ENCODE measurements around the gene TGIF2.

TGIF2 gene

DNA sequence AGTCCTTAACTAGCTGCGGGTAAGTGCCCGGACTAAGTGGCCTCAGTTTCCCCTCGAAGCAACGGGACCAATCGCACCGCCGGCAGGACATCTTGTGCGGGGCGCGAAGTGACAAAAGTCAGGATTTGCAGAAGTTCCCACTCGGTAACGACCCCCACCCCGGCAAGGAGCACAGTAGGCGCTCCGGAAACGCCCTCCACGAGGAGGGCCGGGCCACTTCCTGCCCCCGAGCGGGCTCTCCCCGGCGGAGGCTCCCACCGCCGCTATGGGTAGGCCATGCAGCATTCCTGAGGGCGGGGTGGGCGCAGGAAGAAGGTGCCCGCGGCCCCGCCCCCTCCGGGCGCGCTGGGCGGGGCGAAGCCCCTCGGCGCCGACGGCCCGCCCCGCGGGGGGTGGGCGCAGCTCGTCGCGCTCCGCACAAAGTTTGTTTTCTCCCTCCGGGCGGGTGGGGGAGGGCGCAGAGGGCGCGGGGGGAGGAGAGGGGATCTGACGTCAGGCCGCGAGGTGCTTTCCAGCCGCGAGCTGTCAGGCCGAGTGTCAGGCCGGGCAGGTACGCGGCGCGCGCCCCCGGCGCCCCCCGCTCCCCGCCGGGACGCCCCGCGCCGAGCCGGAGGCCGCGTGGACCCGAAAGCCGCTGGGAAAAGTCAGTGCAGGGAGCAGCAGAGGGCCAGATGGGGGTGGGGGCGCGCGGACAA lies at the start of gene TGIF2:
TSS of gene TGIF2 (plus strand) at position 495 of the 695 bp plus-strand sequence. CDS start 5,178 bp downstream, outside the sequence.
- DNase-seq (ENCODE audit: low spot score), result peak; percentile 81

DNA sequence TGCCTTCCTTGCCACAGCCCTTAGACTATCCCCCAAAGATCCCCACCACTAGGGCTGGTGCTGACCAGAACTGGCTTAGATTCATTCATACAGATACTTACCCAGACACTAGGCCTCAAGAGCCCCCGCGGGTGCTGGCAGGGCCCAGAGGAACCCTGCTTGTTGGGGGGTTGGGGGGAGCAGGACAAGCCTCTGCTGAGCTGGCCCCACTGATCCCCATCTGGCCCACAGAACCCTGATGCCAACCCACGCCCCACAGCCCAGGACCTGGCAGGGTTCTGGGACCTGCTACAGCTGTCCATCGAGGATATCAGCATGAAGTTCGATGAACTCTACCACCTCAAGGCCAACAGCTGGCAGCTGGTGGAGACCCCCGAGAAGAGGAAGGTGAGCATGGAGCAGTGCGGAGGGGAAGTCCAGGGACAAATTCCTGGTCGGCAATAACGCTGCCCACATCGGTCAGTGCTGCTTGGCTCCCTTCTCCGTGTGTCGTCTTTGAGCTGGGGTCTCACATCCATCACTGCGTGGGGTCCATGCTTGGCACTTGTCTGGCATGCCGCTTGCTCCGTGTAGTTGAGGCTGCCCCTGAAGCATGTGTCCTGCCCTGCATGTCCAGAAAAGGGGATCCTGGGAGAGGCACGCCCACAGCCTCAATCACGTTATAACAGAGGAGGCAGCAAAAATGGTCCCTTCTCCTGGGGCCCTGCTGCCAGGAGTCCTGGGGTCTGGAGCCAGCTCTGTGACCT lies 47.6 kb upstream of the TGIF2 start:
- DNase-seq (ENCODE audit: low spot score), result no peak

DNA sequence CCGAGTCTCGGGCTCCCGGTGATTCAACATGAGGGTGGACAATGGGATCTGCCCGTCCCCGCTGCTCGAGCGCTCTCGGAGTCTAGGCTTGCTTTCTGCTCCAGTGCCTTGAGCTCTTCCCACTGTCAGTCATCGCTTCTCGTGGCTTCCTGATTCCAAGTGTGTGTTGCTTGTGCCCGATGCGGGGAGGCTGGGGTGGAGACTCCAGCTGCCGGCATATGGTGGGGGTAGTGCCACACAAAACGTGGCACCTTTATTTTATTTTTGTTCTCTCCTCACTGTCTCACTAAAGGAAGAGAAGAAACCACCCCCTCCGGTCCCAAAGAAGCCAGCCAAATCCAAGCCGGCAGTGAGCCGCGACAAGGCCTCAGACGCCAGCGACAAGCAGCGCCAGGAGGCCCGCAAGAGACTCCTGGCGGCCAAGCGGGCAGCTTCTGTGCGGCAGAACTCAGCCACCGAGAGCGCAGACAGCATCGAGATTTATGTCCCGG lies 46.8 kb upstream of the TGIF2 start:
- no peak for DNase-seq (ENCODE audit: low spot score)

DNA sequence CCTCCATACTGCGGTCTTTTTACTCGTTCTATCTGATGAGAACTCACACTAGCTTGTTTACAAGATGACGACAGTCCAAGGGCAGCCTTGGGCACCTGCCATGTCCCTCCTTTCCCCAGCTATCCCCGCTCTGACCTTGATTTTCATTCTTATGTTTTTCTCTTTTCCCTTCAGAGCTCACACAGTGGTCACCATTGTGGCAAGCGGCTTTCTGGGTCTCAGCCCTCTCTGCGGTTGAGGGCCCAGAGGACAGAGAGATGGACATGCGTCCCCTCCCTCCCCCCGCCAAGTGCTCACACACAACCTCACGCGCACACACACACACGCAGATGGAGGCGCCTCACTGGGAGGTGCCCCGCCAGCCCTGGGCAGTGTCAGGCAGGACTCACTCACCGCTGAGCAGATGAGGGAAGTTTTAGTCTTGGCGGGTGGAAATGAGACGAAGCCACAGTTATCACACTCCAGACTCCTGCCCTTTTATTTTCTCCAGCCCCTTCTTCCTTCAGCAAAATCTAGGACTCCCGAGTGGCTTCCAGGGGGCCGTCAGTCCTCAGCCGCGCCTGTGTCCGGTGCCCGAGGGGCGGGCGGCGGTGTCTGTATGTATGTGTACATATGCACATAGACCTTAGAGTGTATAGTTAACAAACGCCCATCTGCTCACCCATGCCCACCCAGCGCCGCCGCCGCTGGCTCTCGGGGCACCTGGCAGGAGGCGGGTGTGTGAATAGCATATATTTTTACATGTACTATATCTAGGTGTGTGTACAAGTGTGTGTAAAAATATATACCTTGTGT lies 45.9 kb upstream of the TGIF2 start:
- DNase-seq (ENCODE audit: low spot score), result no peak

DNA sequence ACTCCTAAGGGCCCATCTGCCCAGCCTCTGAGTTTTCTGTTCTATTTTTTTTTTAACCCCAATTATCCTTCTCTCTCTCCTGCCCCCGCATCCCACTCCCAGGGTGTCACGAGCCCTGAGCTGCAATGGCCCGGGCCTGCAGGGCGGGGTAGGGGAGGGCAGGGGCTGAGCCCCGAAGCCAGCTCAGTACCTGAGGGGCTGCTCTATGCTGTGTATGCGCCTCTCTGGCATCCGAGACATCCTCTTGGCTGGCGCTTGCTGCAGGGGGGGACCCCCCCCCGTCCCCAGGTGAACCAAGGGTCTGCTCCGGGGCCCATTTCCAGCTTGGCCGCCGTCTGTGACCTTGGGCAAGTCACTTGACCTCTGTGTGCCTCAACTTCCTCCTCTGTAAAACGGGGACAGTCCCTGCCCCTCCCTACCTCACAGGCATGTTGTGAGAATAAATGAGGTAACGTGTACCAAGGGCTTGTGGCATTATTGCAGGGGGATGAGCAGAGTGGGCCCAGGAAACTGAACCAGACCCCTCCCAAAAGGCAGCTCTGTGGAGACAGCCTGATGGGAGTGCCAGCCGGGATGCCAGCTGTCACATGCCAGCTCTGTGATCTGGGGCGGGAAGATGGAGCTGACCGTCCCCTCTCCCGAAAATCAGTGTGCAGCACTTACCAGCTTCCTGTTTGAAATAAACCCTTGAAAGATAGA lies 45.1 kb upstream of the TGIF2 start:
- no peak for DNase-seq (ENCODE audit: low spot score)

DNA sequence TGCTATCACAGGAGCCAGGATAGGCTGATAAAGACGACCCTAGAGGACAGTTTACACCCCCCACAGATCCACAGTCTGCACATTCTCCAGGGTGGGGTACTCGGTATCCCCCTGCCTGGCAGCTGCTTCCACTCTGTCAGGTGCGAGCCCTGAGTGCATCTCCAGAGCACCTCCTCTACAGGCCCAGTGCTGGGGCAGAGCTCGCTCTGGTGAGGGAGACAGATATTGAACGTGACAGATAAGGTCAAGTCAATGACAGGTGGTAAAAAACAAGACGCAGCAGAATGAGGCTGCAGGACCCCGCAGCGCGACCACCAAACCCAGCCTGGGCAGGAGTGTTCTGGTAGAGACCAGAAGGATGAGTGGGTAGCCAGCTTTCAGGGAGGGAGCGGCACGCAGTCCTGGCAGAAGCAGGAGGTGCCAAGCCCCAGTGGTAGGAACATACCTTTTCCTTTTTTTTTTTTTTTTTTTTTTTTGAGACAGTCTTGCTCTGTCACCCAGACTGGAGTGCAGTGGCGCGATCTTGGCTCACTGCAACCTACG lies 44.5 kb upstream of the TGIF2 start:
- DNase-seq (ENCODE audit: low spot score), result no peak

DNA sequence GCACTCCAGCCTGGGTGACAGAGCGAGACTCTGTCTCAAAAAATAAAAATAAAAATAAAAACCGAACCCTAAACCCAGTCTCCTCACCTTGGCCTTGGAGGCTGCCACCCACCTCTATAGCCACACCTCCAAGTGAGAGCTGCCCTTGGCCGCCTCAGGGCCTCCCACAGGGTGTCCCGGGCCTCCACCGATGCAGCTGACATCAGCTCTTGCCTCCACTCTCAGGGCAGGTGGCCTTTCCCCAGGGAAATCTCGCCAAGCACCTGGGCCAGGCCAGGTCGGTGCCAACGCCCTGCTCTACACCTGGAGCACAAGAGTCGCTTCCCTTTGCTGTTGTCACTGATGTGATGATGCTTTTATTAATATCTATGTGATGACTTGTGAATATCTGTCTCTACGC lies 41.0 kb upstream of the TGIF2 start:
- no peak for DNase-seq (ENCODE audit: low spot score)

DNA sequence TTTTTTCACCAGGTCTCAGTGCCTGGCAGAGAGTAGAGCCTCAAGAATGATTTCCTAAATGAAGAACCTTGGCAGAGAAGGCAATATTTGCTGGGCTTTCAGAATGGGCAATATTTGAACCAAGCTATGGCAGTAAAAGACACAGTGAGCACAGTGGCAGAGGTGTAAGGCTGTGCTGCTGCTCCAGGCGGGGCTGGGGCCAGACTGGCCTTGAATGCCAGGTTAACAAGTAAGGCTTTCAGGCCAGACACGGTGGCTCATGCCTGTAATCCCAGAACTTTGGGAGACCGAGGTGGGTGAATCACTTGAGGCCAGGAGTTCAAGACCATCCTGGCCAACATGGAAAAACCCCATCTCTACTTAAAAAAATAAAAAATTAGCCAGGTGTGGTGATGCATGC lies 40.6 kb upstream of the TGIF2 start:
- no peak for DNase-seq (ENCODE audit: low spot score)

DNA sequence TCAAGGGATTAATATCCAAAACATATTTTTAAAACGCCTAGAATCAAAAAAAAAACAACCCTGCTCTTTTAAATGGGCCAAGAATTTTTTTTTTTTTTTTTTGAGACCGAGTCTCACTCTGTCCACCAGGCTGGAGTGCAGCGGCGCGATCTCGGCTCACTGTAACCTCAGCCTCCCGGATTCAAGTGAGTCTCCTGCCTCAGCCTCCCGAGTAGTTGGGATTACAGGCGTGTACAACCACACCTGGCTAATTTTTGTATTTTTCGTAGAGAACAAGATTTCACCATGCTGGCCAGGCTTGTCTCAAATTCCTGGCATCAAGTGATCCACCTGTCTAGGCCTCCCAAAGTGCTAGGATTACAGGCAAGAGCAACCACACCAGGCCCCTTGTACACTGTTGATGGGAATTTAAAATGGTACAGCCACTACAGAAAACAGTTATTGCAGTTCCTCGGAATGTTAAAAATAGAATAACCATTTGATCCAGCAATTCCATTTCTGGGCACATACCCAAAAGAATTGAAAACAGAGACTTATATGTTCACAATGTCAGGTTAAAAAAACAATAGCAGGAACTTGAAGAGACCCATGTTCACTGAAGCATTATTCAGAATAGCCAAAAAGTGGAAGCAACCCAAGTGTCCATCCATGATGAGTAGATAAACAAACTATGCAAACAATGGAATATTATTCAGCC lies 35.2 kb upstream of the TGIF2 start:
- DNase-seq (ENCODE audit: low spot score), result no peak

DNA sequence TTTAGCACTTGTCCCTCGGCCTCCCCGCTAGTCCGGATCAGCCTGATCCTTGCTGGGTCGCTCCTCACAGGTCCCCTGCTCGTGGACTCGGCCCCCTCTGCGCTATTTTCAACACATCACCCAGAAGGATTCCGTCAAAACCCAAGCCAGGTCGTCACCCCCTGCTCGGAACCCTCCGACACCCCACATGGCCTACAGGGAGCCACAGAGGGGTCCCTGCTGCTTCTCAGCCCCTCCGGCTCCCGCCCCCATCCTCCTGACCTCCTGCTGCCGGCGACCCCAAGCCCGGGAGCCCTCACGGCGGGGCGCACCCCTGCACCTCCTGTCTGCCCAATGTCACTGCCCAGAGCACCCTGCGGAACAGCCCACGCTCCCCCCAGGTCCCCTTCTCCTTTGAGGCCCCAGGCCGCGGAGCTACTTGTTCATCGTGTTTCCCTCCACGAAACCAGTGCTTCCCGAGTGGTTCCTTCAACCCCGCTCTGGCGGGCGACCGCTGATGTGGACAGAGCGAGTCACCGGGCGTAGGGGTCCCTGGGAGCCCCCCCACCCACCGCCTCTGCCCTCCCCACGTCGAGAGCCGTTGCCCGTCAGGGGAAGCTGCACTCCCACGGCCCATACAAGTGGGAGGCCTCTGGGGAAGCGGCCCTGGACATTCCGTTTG lies 32.7 kb upstream of the TGIF2 start:
- DNase-seq (ENCODE audit: low spot score), result no peak

DNA sequence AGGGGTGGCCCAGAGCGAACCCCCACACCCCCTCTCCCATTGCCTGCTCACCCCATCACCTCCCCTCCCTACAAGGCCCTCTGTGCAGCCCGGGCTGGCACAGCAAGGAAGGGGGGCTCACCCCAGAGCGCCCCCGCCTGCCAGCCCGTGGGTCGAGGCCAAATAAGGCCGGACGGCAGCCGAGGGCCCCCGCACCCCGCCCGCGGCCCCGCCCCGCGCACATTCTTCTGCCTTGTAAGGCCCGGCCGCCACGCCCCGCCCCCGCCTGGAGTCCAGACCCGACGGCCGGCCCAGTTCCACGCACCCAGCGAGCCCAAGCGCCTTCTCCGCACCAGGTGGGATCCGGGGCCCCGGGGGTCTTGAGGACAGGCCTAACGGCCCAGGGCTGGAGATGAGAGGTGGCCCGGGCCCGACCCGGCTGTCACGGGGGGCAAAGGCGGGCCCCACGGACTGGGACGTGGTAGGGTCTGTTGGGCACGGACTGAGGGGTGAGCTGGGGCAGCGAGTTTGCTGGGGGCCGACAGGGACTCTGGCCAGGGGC lies 32.1 kb upstream of the TGIF2 start, which contains the start of gene MYL9:
TSS of gene MYL9 (plus strand) at position 293 of the 541 bp plus-strand sequence. CDS start 3,366 bp downstream, outside the sequence.
- peak; percentile 25 for DNase-seq (ENCODE audit: low spot score)

DNA sequence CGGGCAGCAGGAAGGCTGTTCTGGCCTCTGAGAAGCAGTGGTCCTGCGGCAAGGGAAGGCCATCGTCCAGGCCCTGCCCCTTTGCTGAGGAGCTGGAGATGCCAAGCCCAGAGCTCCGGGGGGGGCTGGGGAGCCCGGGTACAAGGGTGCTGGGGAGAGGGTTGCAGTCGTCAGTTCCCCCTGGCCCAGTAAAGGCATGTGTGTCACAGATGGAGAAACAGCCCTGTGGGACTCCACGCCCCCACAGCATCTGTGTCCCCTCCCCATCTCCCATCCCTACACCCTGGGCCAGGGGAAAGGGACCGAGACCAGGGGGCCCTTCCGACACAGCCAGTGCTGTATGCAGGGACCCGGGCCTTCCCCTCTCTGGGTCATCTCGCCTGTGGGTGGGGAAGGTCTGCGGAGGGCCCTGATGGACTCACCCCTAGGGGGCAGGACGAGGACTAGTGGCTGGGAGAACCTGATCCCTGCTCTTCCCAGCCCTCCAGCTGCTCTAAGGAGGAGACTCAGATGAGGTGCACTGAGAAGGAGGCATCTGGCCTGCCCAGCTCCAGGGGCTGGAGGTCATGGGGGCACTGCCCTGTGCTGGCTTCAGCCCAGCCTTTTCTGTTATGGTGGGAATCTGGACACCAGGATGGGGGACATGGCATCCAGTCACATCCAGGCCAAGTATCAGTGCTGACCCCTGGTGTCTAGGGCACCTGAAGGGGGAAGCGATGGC lies 31.5 kb upstream of the TGIF2 start:
- no peak for DNase-seq (ENCODE audit: low spot score)

DNA sequence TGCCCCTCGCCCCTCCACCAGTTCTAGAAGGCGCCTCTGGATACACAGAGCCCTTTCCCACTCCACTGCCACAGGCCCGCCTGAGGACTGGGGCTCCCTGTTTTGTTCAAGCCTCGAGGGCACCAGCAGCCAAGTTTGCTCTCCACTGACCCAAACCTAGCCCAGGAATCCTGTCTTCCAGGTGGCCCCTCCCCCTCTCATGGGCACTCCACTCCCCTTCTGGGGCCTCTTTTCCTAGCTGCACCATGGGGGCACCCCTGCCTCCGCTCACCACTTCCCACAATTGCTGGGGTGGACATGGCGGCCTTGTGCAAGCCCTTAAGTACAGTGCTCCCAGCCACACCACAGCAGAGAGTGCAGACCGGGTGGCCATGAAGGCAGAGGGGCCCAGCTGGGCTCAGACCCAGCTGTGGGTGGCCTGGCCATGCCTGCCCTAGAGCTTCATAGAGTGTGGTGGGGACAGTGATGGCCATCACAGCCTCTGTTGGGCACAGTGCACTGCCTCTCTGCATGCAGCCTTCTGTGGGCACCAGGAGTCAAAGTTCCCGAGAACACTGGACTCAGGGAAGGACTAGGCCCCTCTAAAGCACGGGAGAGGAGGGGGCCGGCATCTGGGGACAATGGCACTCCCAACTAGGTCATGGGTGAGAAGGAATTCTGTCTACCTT lies 30.7 kb upstream of the TGIF2 start:
- DNase-seq (ENCODE audit: low spot score), result no peak

DNA sequence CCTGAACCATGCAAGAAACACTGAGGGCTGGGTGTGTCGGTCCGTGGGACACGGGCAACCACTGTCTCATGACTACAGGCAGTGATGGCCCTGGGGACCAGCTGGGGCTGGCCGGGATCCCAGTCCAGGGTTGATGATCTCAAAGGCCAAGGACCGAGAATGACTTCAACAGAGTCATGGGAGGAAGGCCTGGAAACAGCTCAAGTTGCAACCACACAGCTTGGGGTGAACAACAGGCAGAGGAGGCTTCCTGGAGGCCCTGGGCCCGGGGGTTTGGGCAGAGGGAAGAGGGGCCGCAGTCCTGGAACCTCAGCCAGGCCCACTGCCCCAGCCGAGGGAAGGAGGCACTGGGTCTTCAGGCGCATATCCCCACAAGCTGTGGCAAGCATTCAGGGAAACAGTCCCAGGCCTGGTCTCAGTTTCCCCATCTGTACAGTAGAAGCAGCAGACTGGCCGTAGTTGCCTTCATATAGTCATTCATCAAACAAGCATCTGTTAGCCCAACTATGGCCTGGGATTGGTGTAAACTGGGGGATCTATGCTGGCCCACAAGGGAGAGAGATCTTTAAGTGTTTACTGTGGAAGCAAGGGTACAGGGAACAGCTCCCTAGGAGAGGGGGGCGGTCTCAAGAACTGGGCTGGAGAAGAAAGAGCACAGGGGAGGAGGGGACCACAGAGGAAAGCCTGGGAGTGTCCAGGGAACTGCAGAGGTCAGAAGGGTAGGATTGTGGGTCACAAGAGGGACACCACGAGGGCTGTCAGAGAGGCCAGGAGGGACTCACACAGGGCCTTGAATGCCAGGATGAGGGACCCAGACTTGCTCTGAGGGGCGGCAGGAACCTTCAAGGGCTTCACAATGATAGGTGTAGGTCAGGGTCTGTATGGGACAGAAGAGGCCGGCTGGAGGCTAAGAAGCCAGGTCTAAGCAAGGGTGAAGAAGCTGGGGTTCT lies 29.9 kb upstream of the TGIF2 start:
- DNase-seq (ENCODE audit: low spot score), result no peak

DNA sequence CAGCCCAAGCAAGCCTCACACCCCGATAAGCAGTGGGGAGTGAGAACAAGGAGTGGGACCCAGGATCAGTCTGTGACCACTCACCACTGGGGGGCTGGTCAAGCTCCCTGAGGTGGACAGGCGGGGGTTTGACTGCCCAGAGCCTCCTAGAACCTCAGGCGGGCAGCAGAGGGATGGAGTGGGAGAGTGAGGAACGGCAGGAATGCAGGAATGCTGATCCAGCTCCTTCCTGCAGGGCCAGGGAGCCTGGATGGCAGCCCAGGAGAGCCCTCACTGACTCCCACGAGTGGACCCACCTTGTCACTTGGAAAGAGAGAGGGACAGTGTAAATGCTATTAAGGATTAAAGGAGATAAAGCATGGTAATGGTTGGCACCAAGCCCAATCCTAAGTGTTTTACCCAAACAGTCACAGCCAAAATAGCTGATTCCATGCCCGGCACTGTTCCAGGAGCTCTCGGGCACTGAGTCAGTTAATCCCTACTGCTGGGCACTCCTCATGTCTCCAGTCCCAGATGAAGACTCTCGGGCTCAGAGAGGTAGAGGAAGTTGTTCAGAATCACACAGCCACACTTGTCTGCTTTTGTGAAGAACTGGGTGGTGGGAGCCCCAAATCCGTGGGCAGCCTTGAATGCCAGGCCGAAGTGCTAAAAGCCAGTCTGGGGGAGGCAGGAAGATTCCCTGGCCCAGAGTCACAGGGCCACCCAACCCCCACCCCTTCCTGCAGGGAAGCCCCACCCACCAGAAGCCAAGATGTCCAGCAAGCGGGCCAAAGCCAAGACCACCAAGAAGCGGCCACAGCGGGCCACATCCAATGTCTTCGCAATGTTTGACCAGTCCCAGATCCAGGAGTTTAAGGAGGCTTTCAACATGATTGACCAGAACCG lies 29.0 kb upstream of the TGIF2 start:
- DNase-seq (ENCODE audit: low spot score), result no peak

DNA sequence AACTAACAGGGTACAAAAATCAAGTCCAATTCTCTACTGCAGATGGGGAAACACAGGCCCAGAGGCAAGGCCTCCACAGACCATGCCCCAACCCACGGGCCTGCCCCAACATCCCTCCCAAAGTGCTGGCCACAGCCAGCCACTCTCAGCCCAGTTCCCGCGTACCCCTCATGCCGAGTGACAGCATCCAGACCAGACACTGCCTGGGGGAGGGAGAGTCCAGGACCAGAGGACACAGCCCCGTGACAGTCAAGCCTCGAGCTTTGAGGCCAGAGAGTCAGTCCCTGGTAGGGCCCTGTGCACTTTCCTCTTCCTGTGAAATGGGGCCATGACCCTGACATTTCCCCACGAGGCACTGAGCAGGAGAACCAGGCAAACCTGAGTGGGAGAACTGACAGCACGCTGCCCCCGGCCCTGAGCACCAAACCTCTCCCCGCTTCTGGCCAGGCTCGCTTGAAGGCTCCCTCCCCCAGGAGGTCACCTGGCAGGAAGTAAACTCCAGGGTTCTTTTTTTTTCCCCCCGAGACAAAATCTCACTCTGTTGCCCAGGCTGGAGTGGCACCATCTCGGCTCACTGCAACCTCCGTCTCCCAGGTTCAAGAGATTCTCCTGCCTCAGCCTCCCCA lies 27.2 kb upstream of the TGIF2 start:
- no peak for DNase-seq (ENCODE audit: low spot score)

Measured in LoVo (cell line).